Right atrium auricular region (tissue), 2 donors: Measurements from ENCODE around the gene SOX6. TPM values are rescaled to one million over a fixed set of nuclear protein-coding genes. Genes with fewer than 3 reads are reported as not detected.

Experiments used
- DNase-seq: peaks from one replicate; pipeline ENCODE4 v3.0.0-alpha.2; 2019; ENCODE audit warnings: low spot score
- H3K27ac ChIP-seq, 2 donors: fragments of 200-600 bp; sonication (generic); 1 replicate in 1 of 2; 2 replicates in 1 of 2; pipeline ENCODE4 v1.5.1; 2016 to 2019
- H3K27me3 ChIP-seq, 2 donors: fragments of 200-600 bp; sonication (generic); one replicate each; pipeline versions ENCODE4 v1.5.1 to v1.6.0; 2017 to 2019
- H3K36me3 ChIP-seq: fragments of 200-600 bp; sonication (generic); one replicate; pipeline ENCODE4 v1.5.1; 2016
- H3K4me1 ChIP-seq, 2 donors: fragments of 200-600 bp; sonication (generic); one replicate each; pipeline versions ENCODE4 v1.5.1 to v1.6.0; 2017 to 2019
- H3K4me3 ChIP-seq, 2 donors: fragments of 200-600 bp; sonication (generic); 1 replicate in 1 of 2; 2 replicates in 1 of 2; pipeline ENCODE4 v1.5.1; 2017 to 2019; ENCODE audit warnings: mild to moderate bottlenecking in 1 of 2, moderate library complexity in 1 of 2
- H3K9me3 ChIP-seq, 2 donors: fragments of 200-600 bp; sonication (generic); one replicate each; pipeline ENCODE4 v1.5.1; 2019
- total RNA-seq, 2 donors: library from RNA; depleted of rRNA; stranded (reverse); fragments of >200 nt; gene quantifications; one replicate each; pipeline ENCODE4 v1.1.0, GENCODE V29; 2016
- TF ChIP-seq, protein P1 (sequence below), 2 donors: fragments of 200-600 bp; sonication (generic); IDR thresholded peaks; one replicate each; pipeline ENCODE4 v1.5.1; 2019; ENCODE audit warnings: antibody characterized with exemption in 2 of 2

SOX6 gene
- total RNA-seq, 2 donors from 2014 or later, result 13.5 to 14.3 TPM

DNA sequence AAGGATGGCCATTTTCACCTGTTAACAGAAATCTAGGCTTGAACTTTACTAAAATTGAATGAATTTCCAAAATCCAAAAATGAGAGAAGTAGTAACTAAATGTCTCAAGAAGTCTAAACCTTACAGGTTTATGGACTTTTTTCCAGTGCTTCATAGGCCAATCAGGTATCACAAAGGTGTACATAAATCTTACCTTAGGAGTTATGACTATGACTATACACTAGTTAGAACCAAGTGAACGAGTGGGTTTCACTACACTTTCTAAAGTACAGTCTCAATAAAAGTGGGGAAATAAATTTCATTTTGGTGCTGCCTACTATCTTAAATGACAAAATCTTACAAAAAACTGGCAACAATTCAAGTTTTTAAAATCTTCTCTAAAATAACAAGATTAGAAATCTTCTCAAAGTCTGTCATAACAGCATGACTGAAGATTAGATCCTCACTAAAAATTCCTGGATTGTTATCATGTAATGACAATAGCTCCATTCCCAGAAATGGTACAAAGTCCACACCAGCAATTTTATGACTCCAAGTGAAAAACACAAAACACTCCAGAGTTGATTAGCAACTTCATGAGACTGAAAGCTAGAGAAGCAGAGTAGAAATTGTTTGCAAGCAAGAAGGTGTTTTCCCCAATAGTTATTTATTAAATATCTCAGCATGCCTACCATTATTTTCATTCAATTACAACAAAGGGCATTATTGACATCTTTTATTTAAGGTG is 20.9 kb downstream of the SOX6 start:
- H3K9me3 ChIP-seq, result no peaks in the 10 kb centered on the region
- H3K27me3 ChIP-seq, result no peaks in the 10 kb centered on the region
- TF ChIP-seq, protein P1, sequence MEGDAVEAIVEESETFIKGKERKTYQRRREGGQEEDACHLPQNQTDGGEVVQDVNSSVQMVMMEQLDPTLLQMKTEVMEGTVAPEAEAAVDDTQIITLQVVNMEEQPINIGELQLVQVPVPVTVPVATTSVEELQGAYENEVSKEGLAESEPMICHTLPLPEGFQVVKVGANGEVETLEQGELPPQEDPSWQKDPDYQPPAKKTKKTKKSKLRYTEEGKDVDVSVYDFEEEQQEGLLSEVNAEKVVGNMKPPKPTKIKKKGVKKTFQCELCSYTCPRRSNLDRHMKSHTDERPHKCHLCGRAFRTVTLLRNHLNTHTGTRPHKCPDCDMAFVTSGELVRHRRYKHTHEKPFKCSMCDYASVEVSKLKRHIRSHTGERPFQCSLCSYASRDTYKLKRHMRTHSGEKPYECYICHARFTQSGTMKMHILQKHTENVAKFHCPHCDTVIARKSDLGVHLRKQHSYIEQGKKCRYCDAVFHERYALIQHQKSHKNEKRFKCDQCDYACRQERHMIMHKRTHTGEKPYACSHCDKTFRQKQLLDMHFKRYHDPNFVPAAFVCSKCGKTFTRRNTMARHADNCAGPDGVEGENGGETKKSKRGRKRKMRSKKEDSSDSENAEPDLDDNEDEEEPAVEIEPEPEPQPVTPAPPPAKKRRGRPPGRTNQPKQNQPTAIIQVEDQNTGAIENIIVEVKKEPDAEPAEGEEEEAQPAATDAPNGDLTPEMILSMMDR (IDR thresholded peaks at IDR 0.05), result no peak
- no peaks in the 10 kb centered on the region for H3K4me1 ChIP-seq
- no peak for DNase-seq
- H3K27ac ChIP-seq, result no peak overlapping the region
- H3K4me3 ChIP-seq, result no peak overlapping the region
- H3K36me3 ChIP-seq, result no peaks in the 10 kb centered on the region

DNA sequence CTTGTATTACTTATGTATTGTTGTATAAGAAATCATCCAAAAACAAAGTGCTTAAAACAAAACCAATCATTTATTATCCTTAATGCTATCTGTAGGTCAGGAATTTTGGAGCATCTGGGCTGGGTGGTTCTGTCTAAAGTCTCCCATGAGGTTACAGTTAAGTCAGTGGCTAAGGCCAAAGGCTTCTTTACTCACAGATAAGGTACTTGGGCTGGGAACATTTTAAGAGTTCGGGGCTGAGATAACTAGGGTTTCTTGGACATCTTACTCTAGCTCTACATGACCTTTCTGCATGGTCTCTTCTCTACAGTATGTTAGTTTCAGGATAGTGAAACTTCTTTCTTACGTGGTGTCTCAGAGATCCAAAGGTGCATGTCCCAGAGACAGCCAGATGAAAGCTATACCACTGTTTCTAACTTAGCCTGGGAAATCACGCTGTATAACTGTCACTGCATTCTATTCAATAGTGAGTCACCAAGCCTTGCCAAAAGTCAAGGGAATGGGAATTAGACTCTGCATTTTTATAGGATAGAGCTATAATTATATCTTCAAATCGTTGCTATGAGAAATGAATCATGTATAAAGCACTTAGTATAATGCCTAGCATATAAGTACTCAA is 29.6 kb downstream of the SOX6 start:
- Histone ChIP-seq H3K4me1 (no peaks in the 10 kb centered on the region), H3K27ac (no peak overlapping the region), H3K36me3 (no peaks in the 10 kb centered on the region), H3K9me3 (no peaks in the 10 kb centered on the region), H3K27me3 (no peaks in the 10 kb centered on the region), H3K4me3 (no peak overlapping the region)
- no peak for DNase-seq
- TF ChIP-seq, protein P1 (IDR thresholded peaks at IDR 0.05), result no peak

DNA sequence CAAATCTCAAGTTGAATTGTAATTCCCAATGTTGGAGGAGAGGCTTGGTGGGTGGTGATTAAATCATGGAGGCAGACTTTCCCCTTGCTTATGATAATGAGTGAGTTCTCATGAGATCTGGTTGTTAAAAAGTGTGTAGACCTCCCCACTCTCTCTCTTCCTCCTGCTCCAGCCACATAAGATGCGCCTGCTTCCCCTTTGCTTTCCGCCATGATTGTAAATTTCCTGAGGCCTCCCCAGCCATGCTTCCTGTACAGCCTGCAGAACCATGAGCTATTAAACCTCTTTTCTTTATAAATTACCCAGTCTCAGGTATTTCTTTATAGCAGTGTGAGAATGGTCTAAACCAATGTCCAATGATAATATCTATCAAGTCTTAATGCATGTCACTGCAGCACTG is 34.2 kb downstream of the SOX6 start:
- no peak overlapping the region for H3K4me3 ChIP-seq
- H3K9me3 ChIP-seq, result no peaks in the 10 kb centered on the region
- TF ChIP-seq, protein P1 (IDR thresholded peaks at IDR 0.05), result no peak
- no peaks in the 10 kb centered on the region for H3K36me3 ChIP-seq
- H3K4me1 ChIP-seq, result no peaks in the 10 kb centered on the region
- no peaks in the 10 kb centered on the region for H3K27me3 ChIP-seq
- no peak overlapping the region for H3K27ac ChIP-seq
- DNase-seq, result no peak

DNA sequence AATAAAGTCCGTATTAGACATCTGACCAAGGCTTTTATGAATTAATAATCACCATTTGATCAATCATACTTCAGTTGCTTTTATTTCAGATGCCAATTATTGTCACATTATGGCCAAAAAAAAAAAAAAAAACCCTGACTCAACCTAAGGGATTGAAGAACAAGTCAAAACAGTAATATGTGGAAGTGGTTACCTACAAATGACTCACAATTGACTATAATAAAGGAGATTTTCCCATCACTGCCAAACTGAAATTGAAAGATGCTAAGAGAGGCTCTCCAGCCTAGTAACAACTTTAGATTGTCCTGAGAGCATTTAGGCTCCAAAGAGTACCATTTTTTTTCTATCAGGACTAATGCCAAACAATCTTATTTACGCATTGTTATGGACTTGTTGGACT is 35.2 kb downstream of the SOX6 start:
- TF ChIP-seq, protein P1 (IDR thresholded peaks at IDR 0.05), result no peak
- no peaks in the 10 kb centered on the region for H3K27me3 ChIP-seq
- DNase-seq, result no peak
- H3K9me3 ChIP-seq, result no peaks in the 10 kb centered on the region
- H3K27ac ChIP-seq, result no peak overlapping the region
- H3K4me1 ChIP-seq, result no peaks in the 10 kb centered on the region
- H3K4me3 ChIP-seq, result no peak overlapping the region
- no peaks in the 10 kb centered on the region for H3K36me3 ChIP-seq

DNA sequence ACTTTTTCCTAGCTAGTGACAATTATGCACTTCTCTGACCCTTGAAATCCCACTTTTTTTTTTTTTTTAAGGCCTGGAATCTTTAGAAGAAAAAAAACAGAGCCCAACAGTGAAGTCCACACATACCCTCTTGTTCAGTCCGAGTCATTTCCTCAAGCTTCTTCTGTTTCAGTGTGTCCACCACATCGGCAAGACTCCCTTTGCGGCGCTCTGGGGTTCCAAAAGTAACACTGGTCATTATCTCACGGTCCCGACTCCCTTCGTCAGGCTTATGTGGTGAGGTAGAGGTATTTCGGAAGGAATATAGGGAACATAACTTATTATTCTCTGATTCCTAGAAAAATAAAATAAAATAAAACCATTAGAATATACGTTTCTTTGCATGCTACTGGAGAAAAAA is 38.0 kb downstream of the SOX6 start:
- Histone ChIP-seq H3K27ac (no peak overlapping the region), H3K4me3 (no peak overlapping the region), H3K4me1 (no peaks in the 10 kb centered on the region), H3K27me3 (no peaks in the 10 kb centered on the region), H3K36me3 (no peaks in the 10 kb centered on the region), H3K9me3 (no peaks in the 10 kb centered on the region)
- DNase-seq, result no peak
- TF ChIP-seq, protein P1 (IDR thresholded peaks at IDR 0.05), result no peak
